ENCODE results near the gene TPM2.
"Not testable (repeated sequence)": the region's sequence is repeated elsewhere in the genome, so short reads cannot be mapped to it uniquely, and the experiment has no call there.

The TPM2 gene

DNA sequence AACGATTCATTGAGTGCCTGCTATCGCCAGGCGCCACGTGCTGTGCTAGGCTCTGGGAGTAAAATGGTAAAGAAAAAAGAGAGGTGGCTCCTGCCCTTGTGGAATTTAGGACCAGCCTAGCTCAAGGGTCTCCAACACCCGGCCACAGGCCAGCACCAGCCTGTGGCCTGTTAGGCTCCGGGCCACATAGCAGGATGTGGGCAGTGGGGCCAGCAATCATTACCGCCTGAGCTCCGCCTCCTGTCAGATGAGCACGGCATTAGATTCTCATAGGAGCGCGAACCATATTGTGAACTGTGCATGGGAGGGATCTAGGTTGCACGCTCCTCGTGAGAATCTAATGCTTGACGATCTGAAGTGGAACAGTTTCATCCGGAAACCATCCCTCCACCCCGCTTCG, 33.4 kb downstream of the TPM2 start:
- H3K4me1 ChIP-seq = peaks cover 10% of the 10 kb centered on the region
- H3K9me3 ChIP-seq = no peaks in the 10 kb centered on the region
- no peaks in the 10 kb centered on the region for H3K27me3 ChIP-seq (ENCODE audit: low read depth)
- no peak overlapping the region for H3K4me3 ChIP-seq
- in situ Hi-C loops (cut with MboI; ENCODE audit: low sequenced_read_pairs) = no loop called here
- no peak for DNase-seq (ENCODE audit: low spot score in 2 of 2)
- H3K36me3 ChIP-seq (replicated peaks) = peaks cover 14% of the 10 kb centered on the region

DNA sequence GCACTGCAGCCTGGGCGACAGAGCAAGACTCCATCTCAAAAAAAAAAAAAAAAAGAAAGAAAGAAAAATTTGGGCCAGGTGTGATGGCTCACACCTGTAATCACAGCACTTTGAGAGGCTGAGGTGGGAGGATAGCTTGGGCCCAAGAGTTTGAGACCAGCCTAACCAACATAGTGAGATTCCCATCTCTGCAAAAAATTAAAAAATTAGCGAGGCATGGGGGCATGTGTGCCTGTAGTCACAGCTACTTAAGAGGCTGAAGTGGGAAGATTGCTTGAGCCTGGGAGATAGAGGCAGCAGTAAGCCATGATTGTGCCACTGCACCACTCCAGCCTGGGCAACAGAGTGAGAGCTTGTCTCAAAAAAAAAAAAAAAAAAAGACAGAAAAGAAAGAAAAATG, 36.1 kb downstream of the TPM2 start:
- Histone ChIP-seq H3K27me3 (ENCODE audit: low read depth) (no peaks in the 10 kb centered on the region), H3K36me3 (replicated peaks) (no peaks in the 10 kb centered on the region), H3K4me1 (peaks cover 7% of the 10 kb centered on the region), H3K9me3 (no peaks in the 10 kb centered on the region), H3K4me3 (no peak overlapping the region)
- in situ Hi-C loops (cut with MboI; ENCODE audit: low sequenced_read_pairs) = no loop called here
- no peak for DNase-seq (ENCODE audit: low spot score in 2 of 2)

DNA sequence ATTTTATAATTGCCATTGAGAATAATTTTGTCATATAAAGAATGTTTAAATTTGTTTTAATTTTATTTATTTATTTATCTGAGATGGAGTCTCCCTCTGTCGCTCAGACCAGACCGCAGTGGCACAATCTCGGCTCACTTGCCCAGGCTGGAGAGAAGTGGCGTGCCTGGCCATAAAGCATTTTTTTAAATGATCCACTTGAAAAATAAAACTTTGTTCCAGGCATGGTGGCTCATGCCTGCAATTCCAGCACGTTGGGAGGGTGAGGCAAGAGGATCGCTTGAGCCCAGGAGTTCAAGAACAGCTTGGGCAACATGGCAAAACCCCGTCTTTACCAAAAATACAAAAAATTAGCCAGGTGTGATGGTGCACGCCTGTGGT, 36.9 kb downstream of the TPM2 start:
- in situ Hi-C loops (cut with MboI; ENCODE audit: low sequenced_read_pairs) = no loop called here
- no peak overlapping the region for H3K4me3 ChIP-seq
- DNase-seq (ENCODE audit: low spot score in 2 of 2) = no peak
- H3K9me3 ChIP-seq = no peaks in the 10 kb centered on the region
- no peaks in the 10 kb centered on the region for H3K36me3 ChIP-seq (replicated peaks)
- H3K27me3 ChIP-seq (ENCODE audit: low read depth) = no peaks in the 10 kb centered on the region
- peaks cover 7% of the 10 kb centered on the region; the same call in 1 of the 2 replicates for H3K4me1 ChIP-seq

- H3K4me3 ChIP-seq = no peak overlapping the region
- no peak for DNase-seq (ENCODE audit: low spot score in 2 of 2)
- no peaks in the 10 kb centered on the region for H3K27me3 ChIP-seq (ENCODE audit: low read depth)
- no peaks in the 10 kb centered on the region for H3K36me3 ChIP-seq (replicated peaks)
- in situ Hi-C loops (cut with MboI; ENCODE audit: low sequenced_read_pairs) = no loop called here
- H3K4me1 ChIP-seq = peaks cover 5% of the 10 kb centered on the region; the same call in 1 of the 2 replicates
- H3K9me3 ChIP-seq = no peaks in the 10 kb centered on the region
Observed at GRCh38 chr9:35651956-35652828, 37.5 kb downstream of the TPM2 start.

GRCh38 chr9:35650341-35651158, 39.2 kb downstream of the TPM2 start, which contains the start of gene SIT1:
TSS of gene SIT1 (minus strand) at chr9:35650931. CDS start at chr9:35650853, 78 bp downstream.
- H3K27me3 ChIP-seq (ENCODE audit: low read depth) = no peaks in the 10 kb centered on the region
- H3K36me3 ChIP-seq (replicated peaks) = no peaks in the 10 kb centered on the region
- H3K4me3 ChIP-seq = no peak within 1 kb of the TSS
- DNase-seq (ENCODE audit: low spot score in 2 of 2) = no peak
- in situ Hi-C loops (cut with MboI; ENCODE audit: low sequenced_read_pairs) = no loop called here
- H3K4me1 ChIP-seq = peaks cover 7% of the 10 kb centered on the region
- no peaks in the 10 kb centered on the region for H3K9me3 ChIP-seq

GRCh38 chr9:35649431-35650340, 40.0 kb downstream of the TPM2 start:
- peaks cover 9% of the 10 kb centered on the region for H3K4me1 ChIP-seq

GRCh38 chr9:35646533-35647265, 43.0 kb downstream of the TPM2 start:
- Histone ChIP-seq H3K36me3 (replicated peaks) (no peaks in the 10 kb centered on the region), H3K9me3 (no peaks in the 10 kb centered on the region), H3K27me3 (ENCODE audit: low read depth) (no peaks in the 10 kb centered on the region), H3K4me1 (peaks cover 9% of the 10 kb centered on the region), H3K4me3 (peak overlapping the region; percentile 57)
- in situ Hi-C loops (cut with MboI; ENCODE audit: low sequenced_read_pairs) = no loop called here
- peak; percentile 89 to 95 for DNase-seq (ENCODE audit: low spot score in 2 of 2)

More at GRCh38 chr9:35649431-35650340, 40.0 kb downstream of the TPM2 start:
- H3K27me3 ChIP-seq (ENCODE audit: low read depth) = no peaks in the 10 kb centered on the region
- in situ Hi-C loops (cut with MboI; ENCODE audit: low sequenced_read_pairs) = no loop called here
- no peaks in the 10 kb centered on the region for H3K36me3 ChIP-seq (replicated peaks)
- no peak overlapping the region for H3K4me3 ChIP-seq
- H3K9me3 ChIP-seq = no peaks in the 10 kb centered on the region
- DNase-seq (ENCODE audit: low spot score in 2 of 2) = no peak

GRCh38 chr9:35646153-35646532, 43.6 kb downstream of the TPM2 start:
- Histone ChIP-seq H3K9me3 (no peaks in the 10 kb centered on the region), H3K36me3 (replicated peaks) (no peaks in the 10 kb centered on the region), H3K4me3 (peak overlapping the region; percentile 57), H3K27me3 (ENCODE audit: low read depth) (no peaks in the 10 kb centered on the region), H3K4me1 (peaks cover 9% of the 10 kb centered on the region)
- DNase-seq (ENCODE audit: low spot score in 2 of 2) = no peak
- in situ Hi-C loops (cut with MboI; ENCODE audit: low sequenced_read_pairs) = no loop called here

DNA sequence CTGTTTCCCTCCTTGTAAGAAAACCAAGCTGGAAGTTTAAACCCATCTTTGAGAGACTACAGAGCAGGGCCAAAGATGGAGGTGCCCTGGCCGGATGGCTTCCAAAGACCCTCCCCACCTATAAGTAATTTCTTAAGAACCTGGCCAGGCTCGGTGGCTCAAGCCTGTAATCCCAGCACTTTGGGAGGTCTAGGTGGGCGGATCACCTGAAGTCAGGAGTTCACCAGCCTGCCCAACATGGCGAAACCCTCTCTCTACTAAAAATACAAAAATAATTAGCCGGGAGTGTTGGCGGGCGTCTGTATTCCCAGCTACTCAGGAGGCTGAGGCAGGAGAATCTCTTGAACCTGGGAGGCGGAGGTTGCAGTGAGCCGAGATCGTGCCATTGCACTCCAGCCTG, 44.0 kb downstream of the TPM2 start:
- H3K9me3 ChIP-seq; H3K36me3 ChIP-seq (replicated peaks); H3K4me1 ChIP-seq; in situ Hi-C loops (cut with MboI; ENCODE audit: low sequenced_read_pairs); DNase-seq (ENCODE audit: low spot score in 2 of 2); H3K27me3 ChIP-seq (ENCODE audit: low read depth): not testable (repeated sequence)
- peak overlapping the region; percentile 57 for H3K4me3 ChIP-seq

GRCh38 chr9:35643046-35643445, 46.7 kb downstream of the TPM2 start:
- no peak for DNase-seq (ENCODE audit: low spot score in 2 of 2)
- H3K4me3 ChIP-seq = no peak overlapping the region
- no peaks in the 10 kb centered on the region for H3K27me3 ChIP-seq (ENCODE audit: low read depth)
- in situ Hi-C loops (cut with MboI; ENCODE audit: low sequenced_read_pairs) = no loop called here
- no peaks in the 10 kb centered on the region for H3K36me3 ChIP-seq (replicated peaks)
- H3K9me3 ChIP-seq = no peaks in the 10 kb centered on the region
- peaks cover 9% of the 10 kb centered on the region for H3K4me1 ChIP-seq

GRCh38 chr9:35641478-35641877, 48.2 kb downstream of the TPM2 start:
- H3K36me3 ChIP-seq (replicated peaks); H3K4me1 ChIP-seq; DNase-seq (ENCODE audit: low spot score in 2 of 2); H3K9me3 ChIP-seq; H3K4me3 ChIP-seq; in situ Hi-C loops (cut with MboI; ENCODE audit: low sequenced_read_pairs); H3K27me3 ChIP-seq (ENCODE audit: low read depth): not testable (repeated sequence)

DNA sequence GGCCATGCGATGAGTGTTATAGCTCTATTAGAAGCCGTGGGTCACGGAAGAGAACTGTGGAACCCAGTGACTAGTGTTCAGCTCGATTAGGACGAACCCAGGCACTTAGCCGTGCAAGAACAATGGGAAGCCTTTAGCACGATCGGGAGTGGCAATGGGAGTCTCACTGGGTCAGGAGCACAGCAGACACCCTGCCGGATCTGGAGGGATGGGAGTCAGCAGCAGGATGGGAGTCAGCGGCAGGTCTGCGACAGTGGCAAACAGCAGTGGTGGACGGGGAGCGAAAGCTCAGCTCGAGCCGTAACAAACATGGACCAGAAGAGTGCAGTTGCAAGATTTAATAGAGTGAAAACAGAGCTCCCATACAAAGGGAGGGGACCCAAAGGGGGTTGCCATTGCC, 49.3 kb downstream of the TPM2 start:
- H3K36me3 ChIP-seq (replicated peaks); H3K4me1 ChIP-seq; H3K9me3 ChIP-seq; H3K4me3 ChIP-seq; H3K27me3 ChIP-seq (ENCODE audit: low read depth); in situ Hi-C loops (cut with MboI; ENCODE audit: low sequenced_read_pairs); DNase-seq (ENCODE audit: low spot score in 2 of 2): not testable (repeated sequence)

DNA sequence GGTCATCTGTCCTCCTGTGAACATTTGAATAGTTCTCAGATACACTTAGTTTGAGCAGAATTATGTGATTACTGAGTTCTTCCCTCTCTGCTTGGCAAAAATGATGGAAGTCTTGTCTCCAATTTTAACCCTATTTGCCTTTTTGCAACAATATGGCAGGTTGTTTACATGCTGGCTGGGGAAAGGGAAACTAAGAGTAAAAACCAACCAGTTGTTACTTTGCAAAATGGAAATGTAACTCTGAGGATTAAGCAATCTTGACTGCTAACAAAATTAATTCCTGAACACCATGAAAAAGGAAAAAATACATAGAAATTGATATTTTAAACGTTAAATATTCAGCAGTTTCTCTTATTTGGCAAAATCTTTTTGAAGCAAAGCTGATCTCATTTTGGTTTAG, 50.1 kb downstream of the TPM2 start:
- no peak for DNase-seq (ENCODE audit: low spot score in 2 of 2)
- H3K27me3 ChIP-seq (ENCODE audit: low read depth) = no peaks in the 10 kb centered on the region
- H3K4me3 ChIP-seq = no peak overlapping the region
- H3K36me3 ChIP-seq (replicated peaks) = no peaks in the 10 kb centered on the region
- no peaks in the 10 kb centered on the region for H3K4me1 ChIP-seq
- H3K9me3 ChIP-seq = no peaks in the 10 kb centered on the region
- in situ Hi-C loops (cut with MboI; ENCODE audit: low sequenced_read_pairs) = no loop called here

Measured in HAP-1 (cell line).